ENCODE results near the gene MGMT.

Gene MGMT

DNA sequence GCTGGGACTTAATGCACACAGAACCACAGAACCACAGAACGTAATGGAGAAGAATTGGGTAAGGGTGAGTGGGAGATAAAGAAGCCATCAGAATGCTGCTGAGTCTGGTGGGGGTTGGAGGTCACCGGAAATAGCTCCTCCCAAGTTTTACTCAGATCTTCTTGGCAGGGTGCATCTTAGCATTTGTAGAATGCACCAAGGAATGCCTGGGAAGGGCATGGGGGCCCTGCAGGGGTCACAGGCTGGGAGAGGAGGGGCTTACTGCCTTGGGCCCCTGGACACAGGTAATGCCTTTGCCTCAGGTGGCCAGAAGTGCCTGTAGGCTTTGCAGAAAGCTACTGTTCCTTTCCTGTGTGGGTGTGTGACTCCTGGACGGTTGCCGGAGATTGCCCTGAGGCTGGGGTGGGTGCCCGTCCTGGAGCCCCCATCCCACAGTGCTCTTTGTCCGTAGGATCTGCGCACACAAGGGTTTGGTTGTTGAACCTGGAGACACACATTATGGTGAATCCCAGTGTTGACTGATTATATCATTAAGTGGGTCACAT lies 55.1 kb downstream of the MGMT start:
- no peak for DNase-seq

DNA sequence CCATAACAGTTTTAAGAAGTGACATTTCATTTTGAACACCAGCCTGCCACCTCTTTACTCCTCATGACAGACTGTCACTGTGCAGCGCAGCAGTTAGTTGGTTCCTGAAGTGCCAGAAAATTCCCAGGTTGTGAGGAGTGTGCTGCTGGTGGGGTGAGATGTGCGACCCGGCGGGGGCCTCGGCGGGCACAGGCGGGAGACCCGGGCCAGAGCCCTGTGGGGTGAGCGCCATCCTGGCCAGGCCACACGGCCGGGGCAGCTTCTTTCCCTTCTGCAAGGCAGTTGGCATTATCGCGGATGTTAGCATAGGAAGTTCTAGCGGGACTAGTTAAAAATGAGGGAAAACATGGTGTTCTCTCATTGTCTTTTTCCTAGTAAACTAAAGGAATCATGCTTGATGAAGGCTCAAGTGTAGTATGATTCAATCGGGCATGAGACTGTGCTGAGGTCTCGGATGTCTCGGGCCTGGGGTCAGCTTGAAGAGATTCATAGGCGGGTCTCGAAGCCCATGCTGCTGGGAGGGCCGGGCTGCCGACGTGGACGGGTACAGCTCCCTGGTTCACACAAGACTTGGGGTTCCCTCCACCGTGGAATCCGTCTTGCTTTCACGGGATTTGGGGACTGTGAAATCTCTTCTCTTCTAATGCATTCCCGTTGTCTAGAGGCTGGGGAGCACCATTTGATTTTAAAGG lies 56.1 kb downstream of the MGMT start:
- no peak for DNase-seq

DNA sequence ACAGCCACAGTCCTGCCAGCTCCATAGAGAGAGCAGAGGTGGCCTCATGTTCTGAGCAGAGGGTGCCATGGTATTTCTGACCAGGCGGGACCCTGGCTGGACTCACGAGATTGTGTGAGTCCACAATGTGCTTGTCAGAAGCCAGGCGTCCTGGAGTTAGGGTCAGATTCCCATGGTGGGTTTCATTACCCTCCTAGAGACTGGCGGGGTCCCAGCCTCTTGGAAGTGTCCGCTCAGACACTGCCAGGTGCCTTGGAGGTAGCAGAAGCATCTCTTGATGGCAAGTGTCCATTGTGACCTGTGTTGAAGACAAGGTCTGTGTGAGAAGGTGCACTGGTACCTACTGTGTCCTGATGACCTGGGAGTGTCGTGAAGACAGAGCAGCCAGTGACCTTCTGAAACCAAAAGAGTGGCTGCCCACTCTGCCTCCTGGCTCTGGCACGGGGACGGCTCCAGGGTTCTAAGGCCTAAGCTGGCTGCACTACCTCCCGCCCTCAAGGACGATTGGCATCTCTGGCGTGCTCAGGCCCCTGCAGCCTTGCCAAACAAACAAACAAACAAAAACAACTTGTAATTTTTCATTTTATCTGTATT lies 56.8 kb downstream of the MGMT start:
- no peak for DNase-seq

DNA sequence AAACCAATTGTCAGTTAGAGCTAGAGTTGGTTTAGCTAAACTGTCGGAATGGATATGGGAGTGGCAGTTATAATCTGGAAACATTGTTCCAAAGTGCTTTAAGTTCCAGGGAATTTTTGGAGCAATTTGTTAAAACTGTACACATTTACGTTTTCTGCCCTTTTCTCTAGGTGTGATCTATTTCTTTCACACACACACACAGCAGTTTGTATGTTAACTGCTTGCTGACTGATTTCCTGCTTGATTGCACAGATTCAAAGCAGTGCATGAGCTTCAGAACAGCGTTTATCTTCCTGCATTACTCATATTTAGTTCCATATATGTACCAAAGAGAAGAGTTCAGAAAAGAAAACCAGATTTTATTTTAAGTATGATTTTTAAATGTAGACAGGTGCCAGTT lies 57.9 kb downstream of the MGMT start:
- no peak for DNase-seq

DNA sequence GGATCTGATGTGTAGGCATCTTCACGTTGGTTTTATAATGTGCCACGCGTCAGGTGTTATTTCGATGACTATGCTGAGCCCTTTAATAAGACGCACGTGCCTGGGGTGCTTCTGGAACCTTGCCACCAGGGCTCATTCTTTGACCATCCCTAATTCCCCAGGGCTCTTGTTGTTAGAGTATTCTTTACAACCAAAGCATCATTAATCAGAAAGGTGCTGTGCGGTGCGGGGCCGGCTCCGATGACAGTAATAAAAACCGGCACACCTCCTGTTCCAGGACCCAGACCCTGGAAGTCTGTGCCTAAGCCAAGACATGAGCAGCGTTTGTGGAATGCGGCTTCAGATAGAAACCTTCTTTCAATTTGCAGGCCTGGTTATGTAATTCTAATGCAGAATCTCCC lies 58.4 kb downstream of the MGMT start:
- DNase-seq, result no peak

DNA sequence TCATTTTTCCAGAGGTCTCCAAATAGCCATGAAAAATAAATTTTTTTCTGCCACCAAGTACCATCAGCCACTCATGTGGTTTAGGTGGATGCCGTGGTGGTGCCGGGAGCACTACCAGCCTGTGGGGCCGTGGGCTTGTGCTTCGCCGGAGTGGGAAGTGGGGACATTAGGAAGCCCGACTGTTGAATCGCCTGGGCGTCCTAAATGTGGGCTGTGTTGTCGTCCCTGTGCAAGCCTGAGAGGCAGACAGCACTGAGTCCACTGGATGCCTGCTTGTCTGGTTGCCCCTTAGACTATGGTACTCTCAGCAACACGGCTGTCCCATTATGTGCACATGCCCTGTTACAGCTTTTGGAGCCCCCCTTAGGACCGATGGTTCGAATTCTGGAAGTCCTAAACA lies 59.9 kb downstream of the MGMT start:
- DNase-seq, result no peak

DNA sequence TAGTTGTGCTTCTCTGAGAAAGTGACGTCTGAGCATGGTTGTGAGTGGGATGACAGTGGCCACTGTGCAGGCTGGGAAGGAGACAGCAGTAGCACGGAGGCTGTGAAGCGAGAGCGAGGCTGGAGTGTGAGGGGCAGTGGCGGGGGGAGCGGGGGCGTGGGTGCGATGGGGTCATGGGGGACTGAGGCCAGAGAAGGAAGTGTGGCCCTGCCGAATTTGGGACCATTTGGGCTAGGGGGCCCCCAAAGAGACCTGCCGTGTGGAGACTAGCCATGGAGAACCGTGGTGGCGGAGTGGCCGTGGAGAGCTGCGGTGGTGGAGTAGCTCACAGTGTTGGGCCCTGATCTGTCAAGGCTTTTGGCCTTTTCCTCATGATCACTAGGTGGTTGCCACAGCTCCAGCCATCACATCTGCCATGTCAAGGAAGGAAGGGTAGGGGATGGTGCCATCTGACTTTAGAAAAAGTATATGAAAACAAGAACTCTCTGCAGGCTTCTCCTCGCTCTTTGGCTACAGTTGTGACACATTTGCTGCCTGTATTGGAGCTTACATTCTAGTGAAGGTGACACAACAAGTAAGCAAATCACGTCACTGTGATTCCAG lies 61.4 kb downstream of the MGMT start:
- no peak for DNase-seq

DNA sequence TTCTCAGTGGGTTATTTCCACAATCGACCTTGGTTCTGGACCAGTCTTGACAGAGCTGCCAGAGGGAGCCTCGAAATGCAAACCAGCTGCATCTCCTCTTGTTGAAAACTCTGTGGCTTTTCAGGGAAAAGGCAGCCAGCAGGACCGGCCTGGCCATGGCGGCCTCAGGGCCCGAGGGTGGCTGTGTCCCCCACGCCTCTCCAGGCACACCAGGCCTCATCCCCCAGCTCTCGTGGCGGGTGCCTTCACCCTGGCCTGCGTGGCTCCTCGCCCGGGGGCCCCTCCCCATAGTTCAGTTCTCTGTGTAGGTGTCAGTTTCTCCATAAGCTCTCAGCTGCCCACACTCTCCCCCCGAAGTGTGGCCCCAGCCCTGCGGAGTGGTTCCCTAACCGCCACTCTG lies 63.5 kb downstream of the MGMT start:
- DNase-seq, result no peak

DNA sequence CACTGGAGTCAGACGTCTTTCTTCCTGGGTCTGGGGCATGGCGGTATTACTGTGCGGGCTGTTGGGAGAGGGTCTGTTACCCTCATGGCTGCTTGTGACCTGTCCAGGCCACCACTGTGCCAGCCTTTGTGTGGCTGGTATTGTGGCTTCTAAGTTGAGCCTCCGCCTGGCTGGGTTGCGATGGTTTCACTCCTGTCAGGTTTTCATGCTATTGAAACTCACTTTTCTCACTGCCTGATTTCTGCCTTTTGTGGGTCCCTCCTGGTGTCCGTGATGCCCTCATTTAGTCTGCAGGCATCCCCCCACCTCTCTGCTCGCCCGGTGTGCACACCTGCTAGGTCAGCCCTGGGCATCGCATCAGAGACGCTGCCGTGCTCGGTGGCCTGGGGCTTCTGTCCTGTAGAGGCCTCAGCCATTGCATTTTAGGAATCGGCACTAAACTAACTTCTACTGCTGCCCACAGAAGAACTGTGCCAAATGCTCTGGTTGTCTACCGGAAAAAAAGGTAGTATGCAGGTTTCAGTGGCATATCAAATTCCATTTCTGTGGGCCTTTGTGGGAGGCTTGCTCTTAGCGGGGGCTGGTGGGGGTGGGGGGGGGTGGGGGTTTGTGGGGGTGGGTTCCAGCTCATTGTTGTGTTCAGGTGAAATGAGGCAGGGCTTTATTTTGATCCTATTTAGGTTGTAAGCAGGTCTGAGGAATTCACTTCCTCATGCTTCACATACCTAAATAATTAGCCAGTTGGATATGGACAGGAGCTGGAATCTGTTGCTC lies 64.3 kb downstream of the MGMT start:
- no peak for DNase-seq

DNA sequence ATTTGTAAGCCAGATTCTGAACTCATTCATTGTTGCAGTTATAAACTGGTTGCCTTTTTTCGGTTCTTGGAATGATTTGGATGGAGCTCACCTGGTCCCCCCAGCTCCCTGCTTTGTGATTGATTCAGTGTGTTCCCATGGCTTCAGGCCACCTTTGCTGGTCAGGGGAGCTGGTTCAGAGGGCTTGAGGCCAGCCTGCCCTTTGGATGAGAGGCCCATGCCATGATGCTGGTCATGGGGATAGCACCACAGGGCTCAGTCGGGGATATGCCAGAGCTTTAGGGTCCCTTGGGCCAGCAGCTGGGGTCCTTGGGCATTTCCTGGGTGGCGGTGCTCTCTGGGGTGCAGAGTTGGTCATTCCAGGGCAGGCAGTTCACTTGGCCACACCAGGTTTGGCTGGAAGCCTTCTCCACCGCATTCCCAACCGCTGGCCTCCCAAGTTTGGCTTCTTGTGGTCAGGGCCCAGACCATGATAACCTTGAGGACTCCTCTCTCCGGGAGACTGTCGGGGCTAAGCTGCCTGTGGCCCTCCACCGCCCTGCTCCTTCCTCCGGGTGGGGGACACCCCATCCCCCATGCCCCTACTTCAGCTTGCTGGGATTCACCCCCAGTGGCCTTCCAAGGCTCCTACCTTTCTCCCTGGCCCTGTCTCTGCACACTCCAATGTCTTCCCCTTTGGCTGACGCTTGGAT lies 65.1 kb downstream of the MGMT start:
- DNase-seq, result no peak

DNA sequence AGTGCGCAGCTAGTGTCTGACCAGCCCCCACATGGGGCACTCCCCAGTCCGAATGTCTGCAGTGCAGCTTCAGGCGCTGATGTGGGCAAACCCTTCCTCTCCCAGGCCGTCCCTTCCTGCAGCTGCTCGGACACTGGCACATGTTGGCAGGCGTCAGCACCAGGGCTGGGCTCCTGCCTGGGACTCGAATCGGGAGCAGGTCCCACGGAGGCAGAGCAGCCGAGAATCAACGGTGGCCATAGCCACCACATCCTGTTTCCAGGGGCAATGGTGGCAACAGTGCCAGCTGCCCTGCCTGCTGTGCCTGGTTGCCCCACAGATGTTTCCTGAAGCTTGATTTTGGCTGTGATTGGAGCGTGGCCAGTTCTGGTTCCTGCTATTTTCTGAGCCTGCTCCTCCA lies 65.8 kb downstream of the MGMT start:
- DNase-seq, result no peak

DNA sequence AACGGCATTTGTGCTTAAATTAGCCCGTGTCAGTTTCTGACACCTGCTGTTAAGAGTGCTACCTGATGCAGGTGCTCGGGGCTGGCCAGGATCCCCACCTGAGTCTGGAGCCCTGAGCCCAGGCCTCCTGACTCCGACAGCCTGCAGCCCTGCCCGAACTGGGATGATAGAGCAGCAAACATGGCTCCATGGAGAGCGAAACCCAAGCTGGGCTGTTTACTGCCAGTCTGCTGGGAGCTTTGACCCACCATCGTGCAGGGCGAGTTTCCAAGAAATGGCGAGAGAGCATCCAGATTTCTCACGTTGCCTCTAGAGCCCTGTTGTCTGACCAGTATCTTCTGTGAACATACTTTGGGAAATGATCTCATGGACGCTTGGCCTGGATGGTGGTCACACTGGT lies 66.2 kb downstream of the MGMT start:
- DNase-seq, result no peak

DNA sequence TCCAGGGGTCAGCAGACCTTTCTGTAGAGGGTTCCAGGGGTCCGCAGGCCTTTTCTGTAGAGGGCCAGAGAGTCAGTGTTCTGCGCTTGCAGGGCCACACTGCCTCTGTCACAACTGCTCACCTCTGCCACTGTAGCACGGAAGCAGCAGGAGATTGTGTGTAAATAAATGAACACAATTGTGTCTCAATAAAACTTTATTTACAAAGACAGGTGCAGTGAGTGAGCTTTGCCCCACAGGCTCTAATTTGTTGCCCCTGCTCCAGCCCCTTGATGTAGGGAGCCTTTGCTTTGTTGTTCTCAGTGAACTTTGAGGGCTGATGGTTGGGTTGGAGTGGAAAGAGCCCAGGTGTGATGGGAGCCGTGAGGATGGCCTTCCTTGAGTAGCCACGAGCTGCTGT lies 67.8 kb downstream of the MGMT start:
- no peak for DNase-seq

DNA sequence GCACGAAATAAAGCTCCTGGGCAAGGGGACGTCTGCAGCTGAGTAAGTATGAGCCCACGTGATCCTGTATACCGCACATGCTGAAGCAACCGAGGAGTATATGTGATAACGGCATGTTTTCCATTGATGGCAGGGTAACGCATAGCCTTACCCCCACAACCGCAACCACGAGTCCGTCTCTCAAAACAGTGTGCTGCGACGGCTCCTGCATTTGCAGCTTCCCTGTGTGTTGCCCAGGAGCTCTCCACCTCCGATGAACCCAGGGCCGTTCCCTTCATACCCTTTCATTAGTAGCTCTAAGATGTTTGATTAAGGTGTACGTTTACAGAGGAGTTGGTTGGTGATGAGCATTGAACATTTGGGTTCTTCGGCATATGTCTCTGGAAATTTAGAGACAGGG lies 69.3 kb downstream of the MGMT start:
- no peak for DNase-seq

DNA sequence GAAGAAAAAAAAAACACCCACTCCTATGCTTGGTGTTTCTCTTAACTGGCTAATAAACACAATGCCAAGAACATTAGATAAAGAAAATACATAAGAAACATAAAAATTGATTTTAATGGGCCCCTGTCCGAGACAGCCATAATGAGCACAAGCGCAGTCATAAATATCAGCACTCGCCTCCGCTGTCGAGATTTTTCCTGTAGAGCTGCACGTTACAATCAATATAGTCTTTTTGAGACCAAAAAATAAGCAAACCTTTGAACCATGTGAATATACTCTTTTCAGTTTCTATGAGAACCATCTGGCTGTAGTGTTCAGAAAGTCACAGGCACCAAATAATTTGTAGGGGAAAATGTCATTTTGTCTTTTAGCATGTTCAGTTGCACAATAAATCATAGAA lies 70.1 kb downstream of the MGMT start:
- no peak for DNase-seq

DNA sequence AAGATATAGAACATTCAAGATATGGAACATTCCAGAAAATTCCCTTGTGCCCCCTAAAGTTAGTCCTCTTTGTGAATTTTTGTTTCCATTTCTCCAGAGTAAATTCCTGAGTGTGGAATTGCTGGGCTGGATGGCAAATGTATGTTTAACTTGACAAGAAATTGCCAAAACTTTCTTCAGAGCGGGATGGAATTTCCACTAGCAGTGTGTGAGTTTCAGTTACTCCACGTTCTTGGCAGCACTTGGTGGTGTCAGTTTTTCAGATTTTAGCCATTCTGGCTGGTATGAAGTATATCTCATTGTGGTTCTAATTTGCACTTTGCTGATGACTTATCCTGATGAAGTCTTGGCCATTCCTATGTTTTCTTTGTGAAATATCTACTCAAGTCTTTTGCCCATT lies 71.2 kb downstream of the MGMT start:
- DNase-seq, result no peak

DNA sequence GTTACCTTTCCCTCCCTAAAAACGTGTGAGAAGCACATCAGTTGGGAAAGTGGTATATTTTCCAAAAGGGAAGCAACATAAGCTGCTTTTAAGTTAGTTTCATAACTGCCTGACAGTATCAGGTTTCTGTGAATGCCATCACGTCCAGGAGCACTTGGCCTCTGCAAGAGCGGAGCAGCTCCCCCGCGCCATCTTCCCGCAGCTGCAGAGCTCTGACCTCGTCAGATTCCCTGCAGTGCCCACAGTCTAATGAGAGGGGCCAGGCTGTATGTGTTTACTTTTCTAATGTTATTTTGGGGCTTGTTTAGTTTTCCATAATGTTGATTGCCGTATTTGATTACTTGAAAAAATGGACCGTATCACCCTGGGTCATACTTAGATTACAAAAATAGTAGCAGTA lies 74.2 kb downstream of the MGMT start:
- no peak for DNase-seq

DNA sequence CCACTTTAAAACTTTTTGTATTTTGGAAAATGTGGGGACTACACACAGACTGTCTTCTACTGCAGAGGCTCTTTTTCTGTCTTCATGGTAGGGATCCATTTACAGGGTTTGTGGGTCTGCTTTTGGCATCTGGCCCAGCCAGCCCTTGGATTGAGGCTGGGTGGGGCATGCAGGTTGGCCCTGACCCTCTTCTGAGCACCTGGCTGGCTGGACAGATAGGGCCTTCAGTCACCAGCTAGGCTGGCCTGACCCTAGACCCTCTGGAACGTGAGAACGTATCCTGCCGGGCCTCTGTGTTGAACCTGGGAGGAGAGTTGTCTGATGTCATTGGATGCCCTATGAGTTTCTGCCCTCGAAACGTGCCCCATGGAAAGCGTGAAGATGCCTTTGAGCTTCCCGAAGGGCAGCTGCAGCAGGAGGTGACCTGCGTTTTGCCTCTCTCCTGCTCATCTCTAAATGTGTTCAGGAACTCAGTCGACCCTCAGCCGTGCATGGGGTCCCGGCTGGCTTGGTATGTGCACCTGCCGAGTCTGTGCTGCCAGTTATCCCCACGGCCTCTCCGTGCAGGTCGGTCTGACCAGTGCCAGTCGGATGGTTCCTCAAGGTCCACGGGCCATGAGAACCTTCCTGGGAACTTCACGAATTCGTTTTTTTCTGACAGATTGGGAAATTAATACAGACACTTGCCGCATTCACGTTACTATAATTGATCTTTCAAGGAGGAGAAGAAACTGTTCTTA lies 74.9 kb downstream of the MGMT start:
- DNase-seq, result no peak

DNA sequence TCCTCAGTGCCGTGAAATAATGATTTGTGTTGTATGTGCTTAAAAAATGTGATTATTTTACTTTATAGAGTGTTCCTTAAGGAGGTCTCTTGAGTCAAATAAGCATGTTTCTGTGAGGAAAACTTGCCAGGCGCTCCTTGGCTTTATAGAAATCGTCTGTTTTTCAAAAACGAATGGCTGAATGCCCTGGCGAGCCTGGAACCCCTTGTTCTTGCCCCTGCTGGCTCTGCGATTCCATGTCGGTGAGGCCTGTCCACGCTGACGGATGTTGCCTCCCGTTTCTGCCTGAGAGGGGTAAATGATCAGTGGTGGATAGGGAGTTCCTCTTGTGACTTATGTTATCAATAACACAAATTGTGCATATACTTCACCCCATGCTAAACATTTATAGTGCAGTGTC lies 75.5 kb downstream of the MGMT start:
- DNase-seq, result no peak

DNA sequence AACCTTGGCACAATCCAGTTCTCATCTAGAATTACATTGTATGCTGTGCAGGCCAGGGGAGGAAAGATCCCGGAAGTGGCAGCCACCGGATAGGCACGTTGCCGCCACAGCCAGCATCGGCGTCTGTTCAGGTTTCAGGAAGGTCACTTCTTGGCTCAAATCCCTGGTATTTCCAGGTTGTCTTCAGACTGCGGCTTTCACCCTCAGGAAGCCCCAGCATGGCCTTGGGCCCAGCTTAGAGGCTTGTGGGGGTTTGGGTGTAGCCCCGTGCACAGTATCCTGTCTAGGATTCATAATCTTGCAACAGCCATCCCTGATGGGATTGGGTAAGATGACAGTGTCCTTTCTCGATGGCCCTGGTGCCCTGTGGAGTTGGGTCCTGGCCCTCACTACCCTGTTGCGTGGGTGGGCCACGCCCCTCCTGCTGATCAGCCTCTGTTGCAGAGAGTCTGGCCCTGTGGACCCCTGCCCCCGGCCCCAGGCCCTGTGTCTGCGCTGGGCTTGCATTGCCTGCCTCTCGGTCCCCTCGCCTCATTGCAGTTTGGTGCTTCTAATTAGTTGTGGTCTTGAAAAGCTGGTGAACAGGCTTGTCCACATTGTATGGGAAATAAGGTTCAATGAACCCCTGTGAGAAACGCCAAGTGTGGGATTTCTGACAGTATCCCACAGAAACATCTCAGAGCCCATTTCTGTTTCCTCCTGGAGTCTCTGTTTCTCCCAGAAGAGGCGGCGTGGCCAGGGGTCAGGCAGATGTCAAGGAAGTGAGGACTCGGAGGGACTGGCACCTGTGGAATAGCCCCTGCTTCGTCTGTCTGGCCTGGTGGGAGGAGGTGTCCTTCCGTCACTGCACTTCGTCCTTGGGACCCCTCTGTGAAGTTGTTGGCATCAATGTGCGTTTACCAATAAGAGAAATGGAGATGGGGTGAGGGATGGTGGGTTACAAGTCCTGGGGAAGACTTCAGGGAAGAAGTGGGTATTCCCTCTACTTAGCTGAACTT lies 77.5 kb downstream of the MGMT start:
- no peak for DNase-seq

DNA sequence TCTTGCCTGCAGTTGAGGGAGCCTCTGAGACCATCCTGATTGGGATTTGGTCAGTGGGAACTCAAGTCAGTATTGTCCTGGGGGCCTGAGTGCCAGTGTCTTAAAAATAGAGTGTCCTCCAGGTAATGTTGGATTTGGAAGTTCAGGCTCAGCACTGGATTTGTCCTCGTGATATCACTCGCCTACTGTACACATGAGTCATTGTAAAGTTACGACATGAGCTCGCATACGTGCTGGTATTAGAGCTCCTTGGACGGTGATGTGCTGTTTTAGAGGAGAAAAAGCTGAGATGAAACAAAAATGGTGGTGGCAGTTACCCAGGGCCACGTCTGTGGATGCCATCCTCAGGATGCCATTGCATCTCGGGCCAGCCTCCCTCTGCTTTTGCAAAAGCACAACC lies 78.2 kb downstream of the MGMT start:
- DNase-seq, result no peak
